Measurements from ENCODE around the gene KCNH5.

- TF ChIP-seq CTCF (IDR thresholded peaks at IDR 0.05) = no peak
- no peak for TF ChIP-seq POLR2AphosphoS5 (IDR thresholded peaks at IDR 0.05)
These were observed 99.0 kb downstream of the KCNH5 start for GRCh38 chr14:62946221-62946620.
